ENCODE data around the gene NOTCH4.

DNA sequence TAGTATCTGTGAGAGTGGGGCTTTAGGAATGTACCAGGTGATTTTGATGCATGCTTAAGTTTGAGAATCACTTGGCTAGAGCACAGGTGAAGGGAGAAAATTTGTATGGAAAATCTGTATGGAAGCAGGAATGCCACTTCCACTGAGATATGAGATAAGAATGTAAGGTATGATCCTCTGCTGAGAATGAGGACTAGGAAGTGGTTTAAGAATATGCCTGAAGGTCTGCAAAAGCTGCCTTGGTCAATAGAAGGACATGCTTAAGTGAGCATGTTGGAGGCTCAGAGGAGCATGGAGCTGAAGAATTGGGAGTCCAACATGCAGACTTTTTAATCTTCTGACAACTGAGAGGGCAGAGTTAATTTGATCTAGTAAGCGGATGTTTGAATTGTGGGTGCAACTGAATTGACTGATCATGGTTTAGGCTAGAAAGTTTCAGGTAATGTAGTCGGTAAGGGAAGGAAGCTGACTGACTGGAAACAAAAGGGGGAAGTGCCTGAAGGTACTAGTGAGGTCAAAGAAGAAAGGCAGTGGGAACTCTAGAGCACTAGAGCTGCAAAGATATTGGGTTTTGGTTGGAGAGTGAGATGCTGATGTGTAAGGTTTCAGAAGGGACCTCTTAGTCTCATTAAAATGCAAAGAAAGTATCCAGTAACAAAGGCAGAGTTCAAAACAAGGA is 28.6 kb upstream of the NOTCH4 start:
- TF ChIP-seq EZH2 (IDR thresholded peaks at IDR 0.05; ENCODE audit: low read length, missing control alignments): no peak
- TF ChIP-seq, protein P1, sequence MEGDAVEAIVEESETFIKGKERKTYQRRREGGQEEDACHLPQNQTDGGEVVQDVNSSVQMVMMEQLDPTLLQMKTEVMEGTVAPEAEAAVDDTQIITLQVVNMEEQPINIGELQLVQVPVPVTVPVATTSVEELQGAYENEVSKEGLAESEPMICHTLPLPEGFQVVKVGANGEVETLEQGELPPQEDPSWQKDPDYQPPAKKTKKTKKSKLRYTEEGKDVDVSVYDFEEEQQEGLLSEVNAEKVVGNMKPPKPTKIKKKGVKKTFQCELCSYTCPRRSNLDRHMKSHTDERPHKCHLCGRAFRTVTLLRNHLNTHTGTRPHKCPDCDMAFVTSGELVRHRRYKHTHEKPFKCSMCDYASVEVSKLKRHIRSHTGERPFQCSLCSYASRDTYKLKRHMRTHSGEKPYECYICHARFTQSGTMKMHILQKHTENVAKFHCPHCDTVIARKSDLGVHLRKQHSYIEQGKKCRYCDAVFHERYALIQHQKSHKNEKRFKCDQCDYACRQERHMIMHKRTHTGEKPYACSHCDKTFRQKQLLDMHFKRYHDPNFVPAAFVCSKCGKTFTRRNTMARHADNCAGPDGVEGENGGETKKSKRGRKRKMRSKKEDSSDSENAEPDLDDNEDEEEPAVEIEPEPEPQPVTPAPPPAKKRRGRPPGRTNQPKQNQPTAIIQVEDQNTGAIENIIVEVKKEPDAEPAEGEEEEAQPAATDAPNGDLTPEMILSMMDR (conservative IDR thresholded peaks at IDR 0.05 in 1 of 2, IDR thresholded peaks at IDR 0.05 in 1 of 2; ENCODE audit: low read depth in 1 of 2, low read length in 2 of 2): no peak
